A549 (cell line): Measurements from ENCODE around the gene GLB1L3.

Experiments
- BHLHE40 ChIP-seq: IDR thresholded peaks from 2 replicates; pipeline ENCODE4 v1.6.1; 2012; ENCODE audit warnings: low read depth, low read length, inconsistent platforms
- CTCF ChIP-seq: fragments of >200 bp; sonication (Bioruptor Twin); formaldehyde crosslinking; IDR thresholded peaks from 3 replicates; pipeline ENCODE4 v1.5.1; 2016
- SMC3 ChIP-seq: fragments of >200 bp; sonication (Bioruptor Twin); formaldehyde crosslinking; IDR thresholded peaks from 3 replicates; pipeline ENCODE4 v1.6.1; 2018; ENCODE audit warnings: inconsistent platforms

DNA sequence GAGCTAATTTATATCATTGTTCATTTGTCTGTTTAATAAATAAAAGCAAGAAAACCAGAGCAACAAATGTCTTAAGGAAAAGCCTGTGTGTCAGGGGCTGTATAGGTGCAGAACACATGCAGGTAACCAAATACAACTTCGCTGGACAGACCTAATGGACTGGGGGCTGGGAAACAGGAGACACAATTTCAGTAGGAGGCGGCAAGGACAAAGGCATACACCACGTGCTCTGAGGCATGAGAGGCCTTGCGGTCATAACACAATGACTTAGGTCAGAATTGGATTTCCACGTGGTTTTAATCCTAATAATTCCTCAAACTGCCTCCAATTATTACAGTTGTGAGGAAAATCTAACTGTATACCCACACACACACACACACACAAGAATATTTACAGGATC is 8.7 kb upstream of the GLB1L3 start:
- TF ChIP-seq CTCF: no peak
- TF ChIP-seq BHLHE40: no peak
- no peak for TF ChIP-seq SMC3
